ENCODE measurements around the gene ZNF648.
"Not testable (repeated sequence)": the region's sequence is repeated elsewhere in the genome, so short reads cannot be mapped to it uniquely, and the experiment has no call there.

The ZNF648 gene

GRCh38 chr1:182050481-182051448 lies 10.7 kb downstream of the ZNF648 start:
- no peak overlapping the region for H3K4me3 ChIP-seq (ENCODE audit: low read length)
- DNase-seq (ENCODE audit: low read depth): no peak
- TF ChIP-seq, protein P1, sequence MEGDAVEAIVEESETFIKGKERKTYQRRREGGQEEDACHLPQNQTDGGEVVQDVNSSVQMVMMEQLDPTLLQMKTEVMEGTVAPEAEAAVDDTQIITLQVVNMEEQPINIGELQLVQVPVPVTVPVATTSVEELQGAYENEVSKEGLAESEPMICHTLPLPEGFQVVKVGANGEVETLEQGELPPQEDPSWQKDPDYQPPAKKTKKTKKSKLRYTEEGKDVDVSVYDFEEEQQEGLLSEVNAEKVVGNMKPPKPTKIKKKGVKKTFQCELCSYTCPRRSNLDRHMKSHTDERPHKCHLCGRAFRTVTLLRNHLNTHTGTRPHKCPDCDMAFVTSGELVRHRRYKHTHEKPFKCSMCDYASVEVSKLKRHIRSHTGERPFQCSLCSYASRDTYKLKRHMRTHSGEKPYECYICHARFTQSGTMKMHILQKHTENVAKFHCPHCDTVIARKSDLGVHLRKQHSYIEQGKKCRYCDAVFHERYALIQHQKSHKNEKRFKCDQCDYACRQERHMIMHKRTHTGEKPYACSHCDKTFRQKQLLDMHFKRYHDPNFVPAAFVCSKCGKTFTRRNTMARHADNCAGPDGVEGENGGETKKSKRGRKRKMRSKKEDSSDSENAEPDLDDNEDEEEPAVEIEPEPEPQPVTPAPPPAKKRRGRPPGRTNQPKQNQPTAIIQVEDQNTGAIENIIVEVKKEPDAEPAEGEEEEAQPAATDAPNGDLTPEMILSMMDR (conservative IDR thresholded peaks at IDR 0.05; ENCODE audit: low read depth, low read length): no peak

GRCh38 chr1:182048562-182048961 lies 12.9 kb downstream of the ZNF648 start:
- DNase-seq (ENCODE audit: low read depth): no peak
- TF ChIP-seq, protein P1 (conservative IDR thresholded peaks at IDR 0.05; ENCODE audit: low read depth, low read length): no peak
- H3K4me3 ChIP-seq (ENCODE audit: low read length): no peak overlapping the region

DNA sequence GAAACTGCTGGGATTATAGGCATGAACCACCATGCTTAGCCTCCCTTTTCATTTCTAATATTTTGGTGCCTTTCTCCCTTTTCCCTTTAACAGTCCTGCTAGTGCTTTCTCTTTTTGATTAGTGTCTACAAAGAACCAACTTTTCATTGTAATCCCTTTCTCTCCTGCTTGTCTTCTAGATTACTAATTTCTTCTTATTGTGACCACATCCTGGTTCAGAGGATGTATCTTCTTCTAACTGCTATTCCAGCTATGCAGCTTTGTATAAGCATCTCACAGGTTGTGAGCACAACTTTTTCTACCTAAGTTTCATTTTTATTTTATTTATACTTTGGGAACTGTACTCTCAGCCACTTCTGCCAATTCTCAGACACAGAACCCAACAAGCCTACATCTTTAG lies 14.7 kb downstream of the ZNF648 start:
- TF ChIP-seq, protein P1 (conservative IDR thresholded peaks at IDR 0.05; ENCODE audit: low read depth, low read length): no peak
- H3K4me3 ChIP-seq (ENCODE audit: low read length): no peak overlapping the region
- DNase-seq (ENCODE audit: low read depth): no peak

- H3K4me3 ChIP-seq (ENCODE audit: low read length); DNase-seq (ENCODE audit: low read depth): not testable (repeated sequence)
These were observed 16.0 kb downstream of the ZNF648 start for GRCh38 chr1:182045481-182045880.

- no peak for DNase-seq (ENCODE audit: low read depth)
- TF ChIP-seq, protein P1 (conservative IDR thresholded peaks at IDR 0.05; ENCODE audit: low read depth, low read length): no peak
- no peak overlapping the region for H3K4me3 ChIP-seq (ENCODE audit: low read length)
These were observed 19.9 kb downstream of the ZNF648 start for GRCh38 chr1:182041615-182042014.

DNA sequence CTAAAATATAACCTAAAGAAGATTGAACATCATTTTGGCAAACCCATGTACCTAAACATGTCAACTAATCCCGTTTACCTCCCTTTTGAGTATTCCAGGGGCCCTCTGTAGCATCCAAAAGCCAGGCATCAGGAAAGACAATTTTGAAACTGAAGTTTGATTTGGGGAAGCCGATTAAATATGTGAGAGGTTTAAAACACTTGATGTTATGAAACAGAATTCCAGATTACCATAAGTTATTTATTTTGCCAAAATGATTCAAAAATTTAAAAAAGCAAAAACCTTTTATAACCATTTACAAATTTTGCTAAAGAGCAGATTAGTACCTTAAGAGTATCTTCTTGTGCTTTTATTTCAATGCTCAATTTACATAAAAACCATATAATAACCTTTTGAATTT lies 23.3 kb downstream of the ZNF648 start:
- DNase-seq (ENCODE audit: low read depth): no peak
- no peak overlapping the region for H3K4me3 ChIP-seq (ENCODE audit: low read length)
- TF ChIP-seq, protein P1 (conservative IDR thresholded peaks at IDR 0.05; ENCODE audit: low read depth, low read length): no peak

- TF ChIP-seq, protein P1 (conservative IDR thresholded peaks at IDR 0.05; ENCODE audit: low read depth, low read length): peak; percentile 24
- H3K4me3 ChIP-seq (ENCODE audit: low read length): no peak overlapping the region
- no peak for DNase-seq (ENCODE audit: low read depth)
These were observed 26.3 kb downstream of the ZNF648 start for GRCh38 chr1:182035097-182035770.
